ENCODE data around the gene TNN. TPM values are rescaled to one million over a fixed set of nuclear protein-coding genes. Genes with fewer than 3 reads are reported as not detected.

Gene TNN
- total and polyA plus RNA-seq, 10 of the 15 experiments (the other 5 are each of a cell fraction or from before 2014, with no cell fraction given) = 0.05 to 0.17 (median 0.11) TPM

DNA sequence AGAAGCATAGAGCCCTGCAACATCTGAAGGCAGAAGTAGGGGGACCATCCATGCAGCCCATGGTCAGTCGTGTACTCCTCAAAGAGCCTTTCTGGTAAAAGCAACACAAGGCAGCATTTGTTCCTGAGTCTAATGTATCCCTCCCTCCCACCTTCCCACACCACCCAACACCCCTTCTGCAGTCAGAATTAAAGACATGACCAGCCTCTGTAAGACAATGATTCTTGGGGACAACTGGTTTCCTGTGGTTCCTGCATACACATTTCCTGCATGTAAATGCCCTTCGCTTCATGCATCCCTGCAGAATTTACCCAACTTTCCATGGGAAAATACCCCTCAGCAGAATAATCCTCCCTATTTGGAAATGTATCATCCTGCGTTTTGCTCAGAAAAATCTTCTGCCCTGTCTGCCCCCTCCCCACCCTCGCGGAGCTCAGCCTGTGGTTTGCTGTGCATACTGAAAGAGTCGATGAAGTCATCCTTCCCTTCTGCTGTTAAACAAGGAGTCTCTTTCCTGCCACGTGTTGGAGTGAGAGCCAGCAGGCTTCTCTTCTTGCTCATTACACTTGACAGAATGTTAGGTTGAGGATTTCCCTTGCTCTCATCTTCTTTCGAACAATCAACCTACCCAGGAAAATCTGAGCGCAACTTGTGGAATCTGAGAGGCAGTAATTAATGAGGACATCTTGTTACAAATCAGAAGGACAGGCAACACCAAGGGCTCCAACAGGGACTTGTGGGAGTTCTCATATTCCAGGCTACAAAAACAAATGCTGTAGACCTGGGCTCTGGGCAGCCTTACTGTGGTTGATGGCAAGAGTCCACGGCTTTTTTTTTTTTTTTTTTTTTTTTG, 4.7 kb downstream of the TNN start (continued):
- TF ChIP-seq, protein P1, sequence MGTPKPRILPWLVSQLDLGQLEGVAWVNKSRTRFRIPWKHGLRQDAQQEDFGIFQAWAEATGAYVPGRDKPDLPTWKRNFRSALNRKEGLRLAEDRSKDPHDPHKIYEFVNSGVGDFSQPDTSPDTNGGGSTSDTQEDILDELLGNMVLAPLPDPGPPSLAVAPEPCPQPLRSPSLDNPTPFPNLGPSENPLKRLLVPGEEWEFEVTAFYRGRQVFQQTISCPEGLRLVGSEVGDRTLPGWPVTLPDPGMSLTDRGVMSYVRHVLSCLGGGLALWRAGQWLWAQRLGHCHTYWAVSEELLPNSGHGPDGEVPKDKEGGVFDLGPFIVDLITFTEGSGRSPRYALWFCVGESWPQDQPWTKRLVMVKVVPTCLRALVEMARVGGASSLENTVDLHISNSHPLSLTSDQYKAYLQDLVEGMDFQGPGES (IDR thresholded peaks at IDR 0.05) = no peak
- TF ChIP-seq CBX3 (IDR thresholded peaks at IDR 0.05; ENCODE audit: borderline replicate concordance, low read depth) (no peak), RELB (IDR thresholded peaks at IDR 0.05; ENCODE audit: low read depth) (no peak), MTA3 (IDR thresholded peaks at IDR 0.05; ENCODE audit: borderline replicate concordance, low read length) (no peak), MTA2 (IDR thresholded peaks at IDR 0.05; ENCODE audit: low read depth) (no peak), USF2 (IDR thresholded peaks at IDR 0.05; ENCODE audit: borderline replicate concordance, low read depth, low read length) (peak; percentile 17; the same call in 1 of the 2 replicates), IKZF1 (conservative IDR thresholded peaks at IDR 0.05) (0 out of 2 replicates have a peak, but pooled peaks have one; percentile 18)
- TF ChIP-seq, protein P2, sequence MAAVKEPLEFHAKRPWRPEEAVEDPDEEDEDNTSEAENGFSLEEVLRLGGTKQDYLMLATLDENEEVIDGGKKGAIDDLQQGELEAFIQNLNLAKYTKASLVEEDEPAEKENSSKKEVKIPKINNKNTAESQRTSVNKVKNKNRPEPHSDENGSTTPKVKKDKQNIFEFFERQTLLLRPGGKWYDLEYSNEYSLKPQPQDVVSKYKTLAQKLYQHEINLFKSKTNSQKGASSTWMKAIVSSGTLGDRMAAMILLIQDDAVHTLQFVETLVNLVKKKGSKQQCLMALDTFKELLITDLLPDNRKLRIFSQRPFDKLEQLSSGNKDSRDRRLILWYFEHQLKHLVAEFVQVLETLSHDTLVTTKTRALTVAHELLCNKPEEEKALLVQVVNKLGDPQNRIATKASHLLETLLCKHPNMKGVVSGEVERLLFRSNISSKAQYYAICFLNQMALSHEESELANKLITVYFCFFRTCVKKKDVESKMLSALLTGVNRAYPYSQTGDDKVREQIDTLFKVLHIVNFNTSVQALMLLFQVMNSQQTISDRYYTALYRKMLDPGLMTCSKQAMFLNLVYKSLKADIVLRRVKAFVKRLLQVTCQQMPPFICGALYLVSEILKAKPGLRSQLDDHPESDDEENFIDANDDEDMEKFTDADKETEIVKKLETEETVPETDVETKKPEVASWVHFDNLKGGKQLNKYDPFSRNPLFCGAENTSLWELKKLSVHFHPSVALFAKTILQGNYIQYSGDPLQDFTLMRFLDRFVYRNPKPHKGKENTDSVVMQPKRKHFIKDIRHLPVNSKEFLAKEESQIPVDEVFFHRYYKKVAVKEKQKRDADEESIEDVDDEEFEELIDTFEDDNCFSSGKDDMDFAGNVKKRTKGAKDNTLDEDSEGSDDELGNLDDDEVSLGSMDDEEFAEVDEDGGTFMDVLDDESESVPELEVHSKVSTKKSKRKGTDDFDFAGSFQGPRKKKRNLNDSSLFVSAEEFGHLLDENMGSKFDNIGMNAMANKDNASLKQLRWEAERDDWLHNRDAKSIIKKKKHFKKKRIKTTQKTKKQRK (IDR thresholded peaks at IDR 0.05; ENCODE audit: low read depth, low read length) = no peak

All from GM12878 (cell line).